DMS153 treated with DMSO at 0.1 percent for 48 hours (cell line): ENCODE results near the gene KLHDC8B.

Experiments used
- DNase-seq: peaks from one replicate; lab custom pipeline; 2025; ENCODE audit not compliant: unreplicated experiment; lab: John Stamatoyannopoulos, UW

Gene KLHDC8B

DNA sequence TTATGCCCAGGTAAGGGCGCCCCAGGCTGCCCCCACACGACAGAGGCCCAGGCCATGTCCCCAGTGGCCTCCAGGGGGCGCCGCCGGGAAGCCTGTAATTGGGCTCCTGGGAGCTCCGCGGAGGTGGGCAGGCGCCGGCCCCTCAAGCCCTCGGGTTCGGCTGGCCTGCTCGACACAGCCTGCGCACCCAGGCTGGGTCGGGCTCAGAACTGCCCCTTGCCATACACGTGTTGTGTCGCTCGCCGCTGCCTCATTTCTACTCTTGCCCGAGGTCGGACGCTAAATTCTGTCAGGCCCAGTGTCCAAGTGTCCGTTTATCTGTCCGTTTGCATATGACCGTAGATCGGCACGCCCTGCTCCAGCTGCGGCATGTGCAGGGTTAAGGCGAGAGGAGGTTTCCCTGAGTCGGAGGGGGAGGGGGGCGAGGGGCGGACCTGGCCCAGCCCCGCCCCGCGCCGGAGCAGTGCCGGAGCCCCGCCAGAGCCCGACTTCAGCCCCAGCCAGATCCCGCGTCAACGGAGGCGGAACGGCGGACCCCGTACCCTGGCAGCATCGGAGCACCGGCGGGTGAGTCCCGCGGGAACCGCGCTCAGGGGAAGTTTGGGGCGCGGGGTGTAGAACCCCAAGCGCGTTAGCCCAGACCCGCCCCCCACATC, at the start of gene KLHDC8B:
Gene KLHDC8B, plus strand, starts transcription at position 480 of the 656 bp plus-strand sequence. CDS start 1,172 bp downstream, outside the sequence.
- peak; percentile 7 for DNase-seq

DNA sequence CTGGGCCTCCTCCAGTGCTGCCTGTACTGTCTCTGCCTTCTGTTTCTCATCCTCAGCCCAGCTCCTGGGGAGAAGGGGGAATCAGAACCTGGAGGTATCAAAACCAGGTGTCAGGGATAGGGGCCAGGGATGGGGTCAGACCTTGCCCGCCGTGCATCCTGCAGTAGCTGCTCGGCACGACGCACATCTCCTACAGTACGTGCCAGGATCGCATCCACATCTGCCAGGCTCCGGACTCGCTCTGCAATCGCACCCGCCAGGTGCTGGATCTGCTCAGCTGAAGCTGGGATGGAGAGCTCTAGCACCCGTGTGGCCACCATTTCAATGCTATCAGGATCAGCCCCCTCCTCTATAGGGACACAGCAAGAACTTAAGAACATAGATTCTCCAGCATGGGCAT, 49.4 kb upstream of the KLHDC8B start:
- DNase-seq: no peak

DNA sequence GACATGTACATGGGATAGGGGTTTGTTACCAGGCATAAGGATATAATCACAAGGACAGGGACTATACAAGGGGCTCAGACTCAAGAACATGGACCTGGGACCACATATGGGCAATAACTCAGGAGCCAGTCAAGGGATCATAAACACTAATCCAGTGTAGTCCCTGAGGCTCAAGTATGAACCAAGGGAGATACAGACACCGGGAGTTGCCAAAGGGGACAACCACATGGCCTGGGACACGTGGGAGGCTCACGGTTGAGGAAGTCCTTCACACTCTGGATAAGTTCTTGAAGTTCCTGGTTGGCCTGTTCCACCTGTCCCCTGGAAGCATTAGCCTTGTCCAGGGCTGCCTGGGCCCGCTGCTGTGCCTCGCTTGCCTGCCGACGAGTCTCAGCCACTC, 48.9 kb upstream of the KLHDC8B start:
- no peak for DNase-seq

- no peak for DNase-seq
These were observed 48.4 kb upstream of the KLHDC8B start for GRCh38 chr3:49122886-49123545.

DNA sequence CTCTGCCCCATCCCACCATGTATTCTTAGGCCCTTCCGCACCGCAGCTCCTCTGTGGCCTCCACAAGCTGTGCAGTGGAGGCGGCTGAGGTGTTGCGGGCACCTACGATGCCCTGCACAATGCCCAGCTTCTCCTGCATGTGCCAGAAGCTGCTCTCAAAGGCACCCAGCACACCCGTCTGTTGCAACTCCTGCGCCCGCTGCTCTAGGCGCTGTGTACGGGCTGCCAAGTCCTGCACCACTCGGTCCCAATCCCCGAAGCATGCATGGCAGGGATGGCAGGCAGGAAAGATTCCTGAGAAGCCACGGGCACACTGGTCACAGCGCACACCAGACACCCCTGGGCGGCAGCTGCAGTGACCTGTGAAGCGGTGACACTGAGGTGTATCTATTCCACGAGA, 47.7 kb upstream of the KLHDC8B start:
- DNase-seq: no peak

- no peak for DNase-seq
These were observed 47.2 kb upstream of the KLHDC8B start for GRCh38 chr3:49124203-49124602.

DNA sequence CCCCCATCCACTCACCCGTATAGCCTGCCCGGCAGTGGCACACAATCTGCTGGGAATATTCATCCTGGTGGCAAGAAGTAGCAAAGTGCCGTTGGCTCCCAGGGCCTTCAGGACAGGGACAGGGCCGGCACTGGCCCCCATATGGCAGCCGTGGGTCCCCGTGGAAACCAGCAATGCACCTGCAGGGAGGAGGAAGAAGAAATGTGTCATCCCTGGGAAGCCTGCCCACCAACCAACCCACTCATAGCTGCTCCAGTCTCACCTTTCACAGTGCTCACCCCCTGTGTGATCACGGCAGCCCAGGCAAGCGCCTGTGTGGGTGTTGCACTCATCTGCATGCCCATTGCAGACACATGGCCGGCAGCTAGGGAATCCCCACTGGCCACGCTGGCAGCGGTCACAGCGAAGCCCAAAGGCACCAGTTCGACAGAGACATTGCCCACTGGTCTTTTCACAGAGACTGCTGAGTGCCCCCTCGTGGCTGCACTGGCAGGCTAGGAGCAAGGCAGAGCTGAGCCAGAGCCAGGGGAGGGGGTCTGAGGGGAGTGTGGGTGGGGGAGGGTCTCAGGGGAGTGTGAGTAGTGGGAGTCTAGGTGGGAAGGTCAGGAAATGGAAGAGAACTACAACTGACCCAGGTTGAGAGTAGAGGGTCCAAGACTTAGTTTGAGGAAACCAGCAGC, 46.3 kb upstream of the KLHDC8B start:
- DNase-seq: no peak

DNA sequence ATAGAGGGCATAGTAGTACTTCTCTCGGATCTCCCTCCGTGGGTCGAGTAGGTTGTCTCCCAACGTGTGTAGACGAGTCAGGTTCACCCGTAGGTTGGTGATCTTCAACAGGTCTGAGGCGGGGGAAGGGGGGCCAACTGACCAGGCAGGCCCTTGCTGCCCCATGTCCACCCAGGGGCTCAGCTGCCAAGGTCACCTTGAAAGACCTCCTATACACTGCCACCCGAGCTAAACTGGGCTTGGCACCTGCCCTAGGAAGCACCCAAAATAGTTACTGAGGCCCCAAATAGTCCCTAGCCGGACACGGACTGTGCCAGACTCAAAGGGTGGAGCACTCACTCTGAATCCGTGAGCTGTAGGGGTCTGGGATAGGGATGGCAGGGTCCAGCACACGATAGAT, 40.4 kb upstream of the KLHDC8B start:
- DNase-seq: no peak

GRCh38 chr3:49131576-49131975, 39.8 kb upstream of the KLHDC8B start:
- DNase-seq: no peak

DNA sequence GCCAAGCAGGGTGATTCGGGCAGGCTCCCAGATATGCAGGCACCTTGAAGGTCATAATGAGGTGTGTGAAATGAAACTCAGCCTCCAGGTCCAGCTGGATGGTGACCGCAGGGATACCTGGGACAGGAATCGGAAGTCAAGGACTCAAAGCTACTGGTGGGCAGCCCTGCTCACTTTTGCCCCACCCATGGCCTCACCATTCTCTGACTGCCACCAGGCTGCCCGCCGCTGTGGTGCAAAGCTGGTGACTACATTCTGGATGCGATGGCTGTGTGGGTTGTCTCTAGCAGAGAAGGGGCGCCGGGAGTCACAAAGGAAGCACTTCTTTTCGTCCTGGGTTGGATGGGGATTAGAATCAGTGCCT, 39.3 kb upstream of the KLHDC8B start:
- DNase-seq: no peak

- DNase-seq: no peak
These were observed 38.8 kb upstream of the KLHDC8B start, which contains the start of gene LAMB2 for GRCh38 chr3:49132437-49133225. Gene LAMB2, minus strand, starts transcription at chr3:49133050. Its CDS starts 183 bp downstream, at chr3:49132867.

DNA sequence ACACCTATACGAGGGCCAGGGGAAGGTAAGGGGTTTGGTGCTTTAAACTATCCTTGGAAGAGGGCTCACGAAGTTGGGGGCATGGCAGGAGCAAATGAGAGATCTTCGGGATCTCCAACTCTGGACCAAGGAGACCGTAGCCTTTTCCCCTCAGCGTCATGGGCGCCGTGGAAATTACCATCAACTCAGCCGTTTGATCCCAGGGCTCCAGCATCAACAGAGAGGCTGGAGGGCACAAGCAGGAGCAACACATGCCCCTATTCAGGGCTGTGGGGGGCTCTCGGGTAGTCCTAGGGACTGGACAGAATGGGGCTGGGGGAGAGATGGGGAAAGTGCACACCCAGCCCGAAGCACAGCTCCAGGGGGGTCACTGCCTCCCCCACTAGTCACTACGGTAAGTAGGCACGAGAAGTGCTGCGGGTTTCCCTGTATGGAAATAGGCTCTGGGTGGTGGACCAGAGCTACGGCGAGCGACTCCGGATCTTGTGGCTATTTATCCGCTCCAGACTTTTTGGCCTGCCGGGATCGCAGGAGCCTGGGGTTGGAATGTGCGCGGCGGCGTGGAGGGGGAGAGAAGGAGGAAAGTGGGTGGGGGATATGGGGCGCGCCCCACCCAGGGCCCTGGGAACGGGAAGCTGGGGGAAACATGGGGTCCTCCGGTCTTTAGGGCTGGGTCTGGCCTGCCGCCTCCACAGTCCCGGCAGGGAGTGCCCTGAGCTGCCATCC, 38.0 kb upstream of the KLHDC8B start:
- DNase-seq: peak; percentile 9

GRCh38 chr3:49134471-49135265, 36.7 kb upstream of the KLHDC8B start:
- no peak for DNase-seq

GRCh38 chr3:49135499-49135898, 35.9 kb upstream of the KLHDC8B start:
- DNase-seq: no peak

GRCh38 chr3:49140080-49140479, 31.3 kb upstream of the KLHDC8B start:
- no peak for DNase-seq

DNA sequence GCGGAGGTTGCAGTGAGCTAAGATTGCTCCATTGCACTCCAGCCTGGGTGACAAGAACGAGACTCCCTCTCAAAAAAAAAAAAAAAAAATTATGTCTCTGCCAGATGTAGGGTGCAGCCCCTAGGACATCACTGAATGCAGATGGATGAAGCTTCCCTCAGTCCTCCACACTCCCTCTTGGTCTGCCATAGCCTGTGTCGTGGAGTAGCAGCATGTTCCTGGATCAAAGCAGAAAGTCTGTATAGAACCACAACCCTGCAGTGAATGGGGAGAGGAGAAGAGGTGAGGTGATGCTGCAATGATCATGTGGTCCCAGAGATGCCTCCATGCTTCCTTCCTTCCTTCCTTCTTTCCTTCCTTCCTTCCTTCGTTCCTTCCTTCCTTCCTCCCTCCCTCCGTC, 23.2 kb upstream of the KLHDC8B start:
- DNase-seq: no peak

DNA sequence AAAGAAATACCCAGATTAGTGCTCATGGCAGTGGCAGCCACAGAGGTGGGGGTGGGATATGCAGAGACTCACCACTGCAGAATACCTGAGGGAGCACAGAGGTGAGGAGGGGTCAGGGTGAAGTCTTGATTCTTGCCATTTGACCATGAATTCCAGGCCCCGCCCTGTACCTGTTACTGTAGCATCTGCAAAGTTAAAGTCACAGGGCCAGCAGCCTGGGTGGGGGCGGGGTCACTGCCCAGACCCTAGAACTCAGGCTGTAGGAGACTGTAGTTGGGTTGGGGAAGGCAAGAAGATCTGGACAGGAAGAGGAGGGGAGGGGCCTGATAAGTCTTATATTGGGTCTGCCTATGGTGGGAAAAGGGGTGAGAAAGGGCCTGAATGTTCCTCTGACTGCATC, 19.8 kb upstream of the KLHDC8B start:
- DNase-seq: no peak

- DNase-seq: no peak
These were observed 18.0 kb upstream of the KLHDC8B start for GRCh38 chr3:49153349-49153912.

DNA sequence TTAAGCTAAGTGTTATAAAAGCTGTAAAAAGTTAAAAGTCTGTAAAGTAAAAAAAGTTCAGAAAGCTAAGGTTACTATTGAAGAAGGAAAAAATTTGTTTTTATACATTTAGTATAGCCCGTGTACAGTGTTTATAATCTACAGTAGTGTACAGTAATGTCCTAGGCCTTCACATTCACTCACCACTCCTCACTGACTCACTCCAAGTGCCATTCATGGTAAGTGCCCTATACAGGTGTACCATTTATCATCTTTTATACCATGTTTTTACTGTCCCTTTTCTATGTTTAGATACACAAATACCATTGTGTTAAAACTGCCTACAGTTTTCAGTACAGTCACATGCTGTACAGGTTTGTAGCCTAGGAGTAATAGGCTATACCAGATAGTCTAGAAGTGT, 14.1 kb upstream of the KLHDC8B start:
- no peak for DNase-seq
